ENCODE data around the gene TM9SF1. TPM values are rescaled to one million over a fixed set of nuclear protein-coding genes. Genes with fewer than 3 reads are reported as not detected.
"Not testable (repeated sequence)": the region's sequence is repeated elsewhere in the genome, so short reads cannot be mapped to it uniquely, and the experiment has no call there.

The TM9SF1 gene
- total RNA-seq, 3 donors from 2014 or later: 30.4 to 34.6 (median 33.7) TPM

DNA sequence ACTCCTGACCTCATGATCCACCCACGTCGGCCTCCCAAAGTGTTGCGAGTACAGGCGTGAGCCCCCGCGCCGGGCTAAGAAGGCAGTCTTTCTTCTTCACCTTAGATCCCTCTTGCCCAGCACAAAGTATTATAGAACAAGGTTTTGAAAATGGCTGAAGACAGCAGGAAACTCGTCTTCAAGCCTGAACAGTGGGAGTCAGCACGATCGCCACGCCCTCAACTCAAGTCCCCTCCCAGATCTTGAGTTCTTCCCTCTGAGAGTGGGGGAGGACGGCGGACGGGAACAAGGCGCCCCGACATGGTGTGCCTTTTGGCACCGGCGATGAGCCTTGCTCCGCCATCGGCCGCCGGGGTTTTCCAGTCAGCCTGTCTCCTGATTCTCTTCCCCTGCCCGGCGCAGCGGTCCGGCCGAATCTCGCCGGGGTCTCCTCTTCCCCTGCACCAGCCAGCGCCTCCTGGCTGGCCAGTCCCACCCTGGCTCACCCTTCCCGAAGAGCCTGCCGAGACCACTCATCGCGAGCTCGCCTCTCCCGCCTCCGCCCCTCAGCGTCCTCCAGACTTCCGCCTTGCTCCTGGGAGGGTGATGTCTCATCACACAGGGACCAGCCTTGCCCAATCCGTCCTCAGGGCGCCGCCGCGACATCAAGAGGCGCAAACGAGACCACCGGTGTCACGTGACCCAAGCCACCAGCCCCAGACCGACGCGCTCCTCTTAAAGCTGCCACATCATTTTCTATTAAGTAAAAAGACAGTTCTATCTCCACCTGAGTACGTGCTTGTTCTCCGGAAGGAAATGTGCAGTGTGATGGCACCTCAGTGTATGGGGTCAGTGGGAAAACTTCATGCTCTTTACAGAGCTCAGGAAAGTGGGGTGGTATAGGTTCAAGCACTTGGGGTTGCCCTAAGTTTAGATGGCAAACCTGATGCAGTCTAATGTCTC lies 18.0 kb upstream of the TM9SF1 start, which contains the start of gene CHMP4A:
TSS of gene CHMP4A (minus strand) at position 565 of the 942 bp plus-strand sequence. CDS start at position 516, 49 bp downstream.
- DNase-seq: peak; percentile 92
- peak; percentile 84 to 86 for ATAC-seq
- H3K4me1 Mint-ChIP-seq (ENCODE audit: low read depth): peaks cover 55% of the 10 kb centered on the region
- no peaks in the 10 kb centered on the region for H3K9me3 Mint-ChIP-seq
- H3K36me3 Mint-ChIP-seq (ENCODE audit: insufficient read depth): peaks cover 27% of the 10 kb centered on the region
- H3K27me3 Mint-ChIP-seq (ENCODE audit: low read depth): no peaks in the 10 kb centered on the region
- peak within 1 kb of the TSS; percentile 90 for H3K4me3 Mint-ChIP-seq

DNA sequence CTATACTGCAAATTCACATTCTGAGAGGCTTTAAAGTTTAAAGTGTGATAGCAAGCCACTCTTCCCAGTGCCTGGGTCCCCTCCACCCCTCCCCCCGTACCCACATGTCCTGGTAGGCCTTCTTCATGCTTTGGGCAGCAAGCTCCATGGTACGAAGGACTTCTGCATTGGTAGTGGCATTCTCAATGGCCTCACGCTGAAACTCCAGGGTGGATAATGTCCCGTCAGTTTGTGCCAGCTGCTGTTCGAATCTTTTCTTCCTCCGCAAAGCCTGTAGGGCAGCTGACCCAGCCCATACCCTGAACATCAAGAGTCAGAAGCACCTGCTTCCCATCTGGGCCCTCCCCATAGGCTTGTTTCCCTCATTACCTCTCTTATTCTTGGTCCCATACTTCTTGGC lies 16.1 kb upstream of the TM9SF1 start:
- Mint-ChIP-seq H3K4me1 (ENCODE audit: low read depth) (peaks cover 63% of the 10 kb centered on the region), H3K27me3 (ENCODE audit: low read depth) (no peaks in the 10 kb centered on the region), H3K9me3 (no peaks in the 10 kb centered on the region), H3K36me3 (ENCODE audit: insufficient read depth) (peaks cover 39% of the 10 kb centered on the region), H3K4me3 (peak overlapping the region; percentile 90)
- DNase-seq (no peak), ATAC-seq (no peak)

GRCh38 chr14:24207625-24208024 lies 12.4 kb upstream of the TM9SF1 start:
- Mint-ChIP-seq H3K4me3 (no peak overlapping the region), H3K27me3 (ENCODE audit: low read depth) (no peaks in the 10 kb centered on the region), H3K36me3 (ENCODE audit: insufficient read depth) (peaks cover 53% of the 10 kb centered on the region), H3K4me1 (ENCODE audit: low read depth) (peaks cover 42% of the 10 kb centered on the region), H3K9me3 (no peaks in the 10 kb centered on the region)
- DNase-seq: no peak
- no peak for ATAC-seq

DNA sequence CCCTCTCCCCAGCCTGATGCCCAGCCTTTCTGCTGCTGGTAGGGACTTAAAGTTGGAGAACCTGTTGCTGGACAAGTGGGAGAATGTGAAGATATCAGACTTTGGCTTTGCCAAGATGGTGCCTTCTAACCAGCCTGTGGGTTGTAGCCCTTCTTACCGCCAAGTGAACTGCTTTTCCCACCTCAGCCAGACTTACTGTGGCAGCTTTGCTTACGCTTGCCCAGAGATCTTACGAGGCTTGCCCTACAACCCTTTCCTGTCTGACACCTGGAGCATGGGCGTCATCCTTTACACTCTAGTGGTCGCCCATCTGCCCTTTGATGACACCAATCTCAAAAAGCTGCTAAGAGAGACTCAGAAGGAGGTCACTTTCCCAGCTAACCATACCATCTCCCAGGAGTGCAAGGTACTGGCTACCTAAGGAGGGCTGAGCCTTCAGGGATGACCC lies 11.9 kb upstream of the TM9SF1 start:
- H3K27me3 Mint-ChIP-seq (ENCODE audit: low read depth): no peaks in the 10 kb centered on the region
- no peak overlapping the region for H3K4me3 Mint-ChIP-seq
- H3K9me3 Mint-ChIP-seq: no peaks in the 10 kb centered on the region
- DNase-seq (no peak), ATAC-seq (no peak)
- peaks cover 39% of the 10 kb centered on the region for H3K4me1 Mint-ChIP-seq (ENCODE audit: low read depth)
- H3K36me3 Mint-ChIP-seq (ENCODE audit: insufficient read depth): peaks cover 56% of the 10 kb centered on the region

DNA sequence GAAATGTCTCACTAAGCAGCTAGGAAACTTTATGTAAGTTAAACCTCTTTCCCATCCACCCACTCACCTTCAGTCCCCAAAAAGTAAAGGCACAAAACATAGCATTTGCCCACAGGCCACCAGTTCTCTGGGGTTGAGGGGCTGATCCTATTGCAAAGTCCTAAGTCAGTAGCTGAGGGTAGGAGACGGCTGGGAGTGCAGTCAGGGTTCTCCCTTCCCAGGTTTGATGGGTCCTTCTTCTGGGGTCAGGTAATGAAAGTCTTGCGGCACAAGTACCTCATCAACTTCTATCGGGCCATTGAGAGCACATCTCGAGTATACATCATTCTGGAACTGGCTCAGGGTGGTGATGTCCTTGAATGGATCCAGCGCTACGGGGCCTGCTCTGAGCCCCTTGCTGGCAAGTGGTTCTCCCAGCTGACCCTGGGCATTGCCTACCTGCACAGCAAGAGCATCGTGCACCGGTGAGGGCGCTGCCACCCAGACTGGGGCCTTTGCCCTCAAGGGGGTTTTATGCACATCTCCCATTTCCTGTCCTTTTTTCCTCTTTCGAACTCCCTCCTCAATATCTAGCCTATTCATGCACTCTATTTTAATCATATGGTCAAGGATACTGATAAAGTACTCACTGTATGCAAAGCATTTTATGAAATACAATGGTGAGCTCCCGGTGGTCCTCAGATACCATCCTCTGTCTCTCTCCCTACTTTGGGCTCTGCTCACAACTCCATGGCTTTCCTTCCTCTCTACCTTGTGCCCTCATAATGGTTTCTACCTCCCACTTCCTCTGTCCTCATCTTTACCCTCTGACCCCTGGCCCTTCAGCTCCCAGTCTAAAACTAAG lies 11.2 kb upstream of the TM9SF1 start:
- no peak for DNase-seq
- H3K4me1 Mint-ChIP-seq (ENCODE audit: low read depth): peaks cover 34% of the 10 kb centered on the region

GRCh38 chr14:24204163-24205146 lies 9.2 kb upstream of the TM9SF1 start:
- DNase-seq (no peak), ATAC-seq (no peak)
- Mint-ChIP-seq H3K4me3 (no peak overlapping the region), H3K27me3 (ENCODE audit: low read depth) (no peaks in the 10 kb centered on the region), H3K9me3 (no peaks in the 10 kb centered on the region), H3K4me1 (ENCODE audit: low read depth) (peaks cover 26% of the 10 kb centered on the region), H3K36me3 (ENCODE audit: insufficient read depth) (peaks cover 51% of the 10 kb centered on the region)

More for the DNA sequence above, 11.2 kb upstream of the TM9SF1 start:
- Mint-ChIP-seq H3K4me3 (no peak overlapping the region), H3K27me3 (ENCODE audit: low read depth) (no peaks in the 10 kb centered on the region), H3K36me3 (ENCODE audit: insufficient read depth) (peaks cover 60% of the 10 kb centered on the region), H3K9me3 (no peaks in the 10 kb centered on the region)
- ATAC-seq: no peak

GRCh38 chr14:24203249-24203886 lies 8.1 kb upstream of the TM9SF1 start:
- not testable (repeated sequence) for H3K4me3 Mint-ChIP-seq
- H3K4me1 Mint-ChIP-seq (ENCODE audit: low read depth): peaks cover 33% of the 10 kb centered on the region

DNA sequence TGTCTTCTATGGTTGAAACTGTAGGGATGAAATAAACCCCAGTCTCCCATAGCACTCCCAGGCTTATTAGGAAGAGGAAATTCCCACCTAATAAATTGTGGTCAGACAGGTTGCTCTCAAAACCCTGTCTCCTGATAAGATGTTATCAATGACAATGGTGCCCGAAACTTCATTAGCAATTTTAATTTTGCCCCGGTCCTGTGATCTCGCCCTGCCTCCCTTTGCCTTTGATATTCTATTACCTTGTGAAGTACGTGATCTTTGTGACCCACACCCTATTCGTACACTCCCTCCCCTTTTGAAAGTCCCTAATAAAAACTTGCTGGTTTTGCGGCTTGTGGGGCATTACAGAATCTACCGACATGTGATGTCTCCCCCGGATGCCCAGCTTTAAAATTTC lies 7.3 kb upstream of the TM9SF1 start:
- Mint-ChIP-seq H3K4me1 (ENCODE audit: low read depth) (peaks cover 33% of the 10 kb centered on the region), H3K36me3 (ENCODE audit: insufficient read depth) (peaks cover 51% of the 10 kb centered on the region)
- not testable (repeated sequence) for H3K27me3 Mint-ChIP-seq (ENCODE audit: low read depth); H3K9me3 Mint-ChIP-seq; DNase-seq; H3K4me3 Mint-ChIP-seq; ATAC-seq

More at GRCh38 chr14:24203249-24203886, 8.1 kb upstream of the TM9SF1 start:
- not testable (repeated sequence) for H3K9me3 Mint-ChIP-seq; H3K27me3 Mint-ChIP-seq (ENCODE audit: low read depth); DNase-seq; ATAC-seq
- H3K36me3 Mint-ChIP-seq (ENCODE audit: insufficient read depth): peaks cover 55% of the 10 kb centered on the region

GRCh38 chr14:24198814-24199524 lies 3.7 kb upstream of the TM9SF1 start:
- no peaks in the 10 kb centered on the region for H3K9me3 Mint-ChIP-seq
- ATAC-seq (no peak), DNase-seq (no peak)
- no peaks in the 10 kb centered on the region for H3K27me3 Mint-ChIP-seq (ENCODE audit: low read depth)
- H3K4me1 Mint-ChIP-seq (ENCODE audit: low read depth): peaks cover 36% of the 10 kb centered on the region
- peaks cover 28% of the 10 kb centered on the region for H3K36me3 Mint-ChIP-seq (ENCODE audit: insufficient read depth)
- H3K4me3 Mint-ChIP-seq: peak overlapping the region; percentile 2

- Mint-ChIP-seq H3K4me3 (peak overlapping the region; percentile 97), H3K9me3 (no peaks in the 10 kb centered on the region), H3K27me3 (ENCODE audit: low read depth) (no peaks in the 10 kb centered on the region), H3K4me1 (ENCODE audit: low read depth) (peaks cover 43% of the 10 kb centered on the region), H3K36me3 (ENCODE audit: insufficient read depth) (peaks cover 28% of the 10 kb centered on the region)
- DNase-seq (no peak), ATAC-seq (no peak)
These were observed 1.8 kb upstream of the TM9SF1 start for GRCh38 chr14:24197056-24197450.

DNA sequence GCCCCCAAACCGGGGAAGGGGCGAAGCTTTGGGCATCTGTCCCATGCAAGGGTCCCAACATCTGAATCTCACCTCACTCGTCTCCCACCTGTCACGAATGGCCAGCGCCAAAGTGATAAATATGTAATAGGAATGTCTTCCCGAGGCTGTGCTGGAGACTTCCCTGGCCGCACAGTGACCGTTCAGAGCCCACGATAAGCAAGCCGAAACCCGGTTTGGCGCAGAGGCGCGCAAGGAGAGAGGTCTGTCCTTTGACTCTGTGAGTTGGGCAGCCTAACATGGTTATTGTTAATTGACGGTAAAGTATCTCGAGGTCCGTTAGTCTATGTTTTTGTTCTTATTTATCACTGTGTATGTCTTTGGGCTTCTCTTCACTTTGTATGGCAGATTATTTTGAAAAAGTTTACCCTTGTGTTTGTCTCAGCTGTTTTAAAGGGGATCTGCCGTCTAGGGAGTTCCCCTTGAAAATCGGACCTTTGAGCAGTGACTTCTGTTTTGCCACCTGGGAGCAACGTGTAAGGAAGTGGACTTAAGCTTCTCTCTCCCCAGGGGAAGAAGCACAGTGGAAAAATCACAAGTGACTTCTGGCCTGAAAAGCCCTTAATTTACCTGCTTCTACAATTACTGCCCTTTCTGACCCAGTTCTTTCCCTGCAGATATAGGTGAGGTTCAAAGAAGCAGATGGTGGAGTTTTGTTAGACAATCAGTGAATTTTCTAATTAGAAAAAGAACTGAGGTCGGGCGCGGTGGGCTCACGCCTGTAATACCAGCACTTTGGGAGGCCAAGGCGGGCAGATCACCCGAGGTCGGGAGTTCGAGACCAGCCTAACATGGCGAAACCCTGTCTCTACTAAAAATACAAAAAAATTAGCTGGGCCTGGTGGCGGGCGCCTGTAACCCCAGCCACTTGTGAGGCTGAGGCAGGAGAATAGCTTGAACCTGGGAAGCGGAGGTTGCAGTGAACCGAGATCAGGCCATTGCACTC lies 1.1 kb upstream of the TM9SF1 start:
- peak overlapping the region; percentile 97 for H3K4me3 Mint-ChIP-seq
- H3K36me3 Mint-ChIP-seq (ENCODE audit: insufficient read depth): peaks cover 26% of the 10 kb centered on the region
- DNase-seq: no peak
- peak; percentile 6 to 9 for ATAC-seq
- no peaks in the 10 kb centered on the region for H3K9me3 Mint-ChIP-seq
- peaks cover 45% of the 10 kb centered on the region for H3K4me1 Mint-ChIP-seq (ENCODE audit: low read depth)
- H3K27me3 Mint-ChIP-seq (ENCODE audit: low read depth): no peaks in the 10 kb centered on the region

DNA sequence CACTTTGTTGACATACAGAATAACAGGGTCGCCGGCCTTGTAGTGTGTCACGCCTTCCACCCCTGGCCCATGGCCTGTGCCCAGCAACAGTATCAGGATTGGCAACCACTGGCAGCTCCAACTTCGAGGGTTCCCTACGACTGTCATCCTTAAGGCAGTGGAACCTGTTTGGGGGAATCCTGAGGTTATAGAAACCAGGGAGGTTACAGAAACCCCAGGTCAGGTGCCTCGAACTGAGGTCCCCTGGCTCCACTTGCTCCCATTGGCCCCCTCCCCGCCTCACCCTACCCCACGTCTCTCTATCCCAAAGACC lies 412 bp downstream of the TM9SF1 start:
- H3K4me1 Mint-ChIP-seq (ENCODE audit: low read depth): peaks cover 48% of the 10 kb centered on the region
- DNase-seq (no peak), ATAC-seq (no peak)
- peaks cover 25% of the 10 kb centered on the region for H3K36me3 Mint-ChIP-seq (ENCODE audit: insufficient read depth)
- H3K9me3 Mint-ChIP-seq: no peaks in the 10 kb centered on the region
- H3K4me3 Mint-ChIP-seq: peak overlapping the region; percentile 97
- no peaks in the 10 kb centered on the region for H3K27me3 Mint-ChIP-seq (ENCODE audit: low read depth)
